ENCODE results near the gene SLC16A12.

Gene SLC16A12

GRCh38 chr10:89404104-89405047 lies 131.0 kb downstream of the SLC16A12 start:
- Histone ChIP-seq H3K27me3 (replicated peaks) (no peaks in the 10 kb centered on the region), H3K4me3 (ENCODE audit: low read depth, low read length) (no peak overlapping the region), H3K36me3 (replicated peaks) (no peaks in the 10 kb centered on the region), H3K27ac (no peak overlapping the region)
- in situ Hi-C loops (cut with HindIII; ENCODE audit: low pct_ligation_motif_present, low sequenced_read_pairs) = no loop called here
- no peak for TF ChIP-seq CTCF (IDR thresholded peaks at IDR 0.05; ENCODE audit: low read depth, low read length, missing control alignments)
- DNase-seq = no peak

GRCh38 chr10:89403043-89403442 lies 132.4 kb downstream of the SLC16A12 start:
- no peak for TF ChIP-seq CTCF (IDR thresholded peaks at IDR 0.05; ENCODE audit: low read depth, low read length, missing control alignments)
- in situ Hi-C loops (cut with HindIII; ENCODE audit: low pct_ligation_motif_present, low sequenced_read_pairs) = no loop called here
- DNase-seq = no peak

DNA sequence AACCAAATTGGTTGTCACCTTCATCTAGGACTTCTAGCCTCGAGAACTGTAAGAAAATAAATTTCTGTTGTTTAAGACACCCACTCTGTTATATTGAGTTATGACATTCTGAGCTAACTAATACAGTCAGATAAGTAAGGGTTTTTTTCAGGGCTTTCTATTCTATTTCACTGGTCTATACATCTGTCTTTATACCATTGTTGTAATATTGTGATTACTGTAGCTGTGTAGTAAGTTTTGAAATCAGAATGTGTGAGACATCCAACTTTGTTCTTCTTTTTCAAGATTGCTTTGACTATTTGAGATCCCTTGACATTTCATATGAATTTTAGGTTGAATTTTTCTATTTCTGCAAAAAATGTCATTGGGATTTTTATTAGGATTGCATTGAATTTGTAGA lies 135.4 kb downstream of the SLC16A12 start:
- no peak for TF ChIP-seq CTCF (IDR thresholded peaks at IDR 0.05; ENCODE audit: low read depth, low read length, missing control alignments)
- no peak overlapping the region for H3K27ac ChIP-seq
- H3K27me3 ChIP-seq (replicated peaks) = no peaks in the 10 kb centered on the region
- H3K4me3 ChIP-seq (ENCODE audit: low read depth, low read length) = no peak overlapping the region
- in situ Hi-C loops (cut with HindIII; ENCODE audit: low pct_ligation_motif_present, low sequenced_read_pairs) = no loop called here
- no peak for DNase-seq
- no peaks in the 10 kb centered on the region for H3K36me3 ChIP-seq (replicated peaks)

More at GRCh38 chr10:89403043-89403442, 132.4 kb downstream of the SLC16A12 start:
- Histone ChIP-seq H3K36me3 (replicated peaks) (no peaks in the 10 kb centered on the region), H3K4me3 (ENCODE audit: low read depth, low read length) (no peak overlapping the region), H3K27me3 (replicated peaks) (no peaks in the 10 kb centered on the region), H3K27ac (no peak overlapping the region)

DNA sequence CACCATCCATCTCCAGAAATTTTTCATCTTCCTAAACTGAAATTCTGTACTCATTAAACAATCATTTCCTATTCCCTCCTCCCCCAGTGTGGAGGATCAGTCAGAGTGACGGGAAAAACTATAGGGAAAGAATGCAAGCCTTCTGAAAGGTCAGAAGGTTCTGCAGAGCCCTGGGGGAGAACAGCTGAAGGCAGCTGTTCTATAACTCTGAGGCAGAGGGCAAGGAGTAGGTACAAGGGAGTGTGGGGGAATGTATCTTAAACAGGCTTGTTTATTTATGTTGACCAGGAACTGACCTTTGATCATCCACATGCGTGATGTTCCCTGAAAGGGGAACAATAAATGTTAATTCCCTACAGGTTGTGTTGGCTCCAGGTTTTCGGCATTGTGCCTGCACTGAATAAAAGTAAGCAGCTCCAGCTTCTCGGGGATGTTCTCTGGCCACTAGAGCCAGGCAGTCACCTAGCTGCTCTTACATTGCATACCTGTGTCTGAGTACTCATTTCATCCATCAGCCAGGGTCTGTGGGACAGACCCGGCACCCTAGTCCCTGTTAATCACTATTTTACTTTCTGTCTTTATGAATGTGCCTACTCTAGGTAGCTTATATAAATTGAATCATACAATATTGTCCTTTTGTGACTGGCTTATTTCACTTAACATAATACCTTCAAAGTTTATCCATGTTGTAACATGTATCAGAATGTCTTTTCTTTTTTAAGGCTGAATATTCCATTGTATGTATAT lies 137.2 kb downstream of the SLC16A12 start:
- in situ Hi-C loops (cut with HindIII; ENCODE audit: low pct_ligation_motif_present, low sequenced_read_pairs) = no loop called here
- no peaks in the 10 kb centered on the region for H3K27me3 ChIP-seq (replicated peaks)
- H3K4me3 ChIP-seq (ENCODE audit: low read depth, low read length) = no peak overlapping the region
- no peak overlapping the region for H3K27ac ChIP-seq
- no peak for TF ChIP-seq CTCF (IDR thresholded peaks at IDR 0.05; ENCODE audit: low read depth, low read length, missing control alignments)
- DNase-seq = no peak
- no peaks in the 10 kb centered on the region for H3K36me3 ChIP-seq (replicated peaks)

- H3K4me3 ChIP-seq (ENCODE audit: low read depth, low read length) = no peak overlapping the region
- H3K27me3 ChIP-seq (replicated peaks) = no peaks in the 10 kb centered on the region
- H3K36me3 ChIP-seq (replicated peaks) = no peaks in the 10 kb centered on the region
- in situ Hi-C loops (cut with HindIII; ENCODE audit: low pct_ligation_motif_present, low sequenced_read_pairs) = no loop called here
- DNase-seq = no peak
- H3K27ac ChIP-seq = no peak overlapping the region
- no peak for TF ChIP-seq CTCF (IDR thresholded peaks at IDR 0.05; ENCODE audit: low read depth, low read length, missing control alignments)
Observed at GRCh38 chr10:89395141-89395540, 140.3 kb downstream of the SLC16A12 start.

Data from brain microvascular endothelial cell (primary cell).